Measurements from ENCODE around the gene UBN1.

GRCh38 chr16:4806280-4806679 is 41.0 kb upstream of the UBN1 start:
- no peak for TF ChIP-seq GABPA (IDR thresholded peaks at IDR 0.05 in 1 of 2, conservative IDR thresholded peaks at IDR 0.05 in 1 of 2)
- TF ChIP-seq ATF3 (IDR thresholded peaks at IDR 0.05) = no peak

Data from liver (tissue), 2 donors.